ENCODE data around the gene HMBS. TPM values are rescaled to one million over a fixed set of nuclear protein-coding genes. Genes with fewer than 3 reads are reported as not detected.
"Not testable (repeated sequence)": the region's sequence is repeated elsewhere in the genome, so short reads cannot be mapped to it uniquely, and the experiment has no call there.

HMBS gene
- total RNA-seq (2014; rRNA removed) = 10.4 and 13.4 TPM in 2 replicates
- polyA plus RNA-seq (2012) = 41.2 TPM

- DNase-seq (ENCODE audit: low read depth) = peak; percentile 93
Measured at GRCh38 chr11:119084663-119085436, at the start of gene HMBS. Gene HMBS, plus strand, starts transcription at chr11:119084881. Its CDS starts 153 bp downstream, at chr11:119085034.

GRCh38 chr11:119038884-119039283 lies 45.8 kb upstream of the HMBS start:
- DNase-seq (ENCODE audit: low read depth) = no peak

GRCh38 chr11:119039471-119039870 lies 45.2 kb upstream of the HMBS start:
- not testable (repeated sequence) for DNase-seq (ENCODE audit: low read depth)

GRCh38 chr11:119041821-119042514 lies 42.7 kb upstream of the HMBS start:
- no peak for DNase-seq (ENCODE audit: low read depth)

- no peak for DNase-seq (ENCODE audit: low read depth)
Measured at GRCh38 chr11:119042927-119043326, 41.8 kb upstream of the HMBS start.

GRCh38 chr11:119044708-119045107 lies 40.0 kb upstream of the HMBS start:
- no peak for DNase-seq (ENCODE audit: low read depth)

- no peak for DNase-seq (ENCODE audit: low read depth)
Measured at GRCh38 chr11:119046489-119046888, 38.2 kb upstream of the HMBS start.

- DNase-seq (ENCODE audit: low read depth) = no peak
Measured at GRCh38 chr11:119047205-119047604, 37.5 kb upstream of the HMBS start.

GRCh38 chr11:119048644-119049043 lies 36.0 kb upstream of the HMBS start:
- no peak for DNase-seq (ENCODE audit: low read depth)

GRCh38 chr11:119049081-119049480 lies 35.6 kb upstream of the HMBS start:
- DNase-seq (ENCODE audit: low read depth) = no peak

GRCh38 chr11:119051440-119052162 lies 33.1 kb upstream of the HMBS start:
- DNase-seq (ENCODE audit: low read depth) = no peak

GRCh38 chr11:119052163-119052814 lies 32.4 kb upstream of the HMBS start:
- peak; percentile 46 for DNase-seq (ENCODE audit: low read depth)

- no peak for DNase-seq (ENCODE audit: low read depth)
Measured at GRCh38 chr11:119054418-119054817, 30.3 kb upstream of the HMBS start.

GRCh38 chr11:119055901-119056300 lies 28.8 kb upstream of the HMBS start:
- peak; percentile 54 for DNase-seq (ENCODE audit: low read depth)

- DNase-seq (ENCODE audit: low read depth) = no peak
Measured at GRCh38 chr11:119056421-119056999, 28.2 kb upstream of the HMBS start.

GRCh38 chr11:119057000-119057769 lies 27.5 kb upstream of the HMBS start, which contains the start of gene HYOU1:
Gene HYOU1, minus strand, starts transcription at chr11:119057205. Its CDS starts 1,045 bp downstream, at chr11:119056160.
- DNase-seq (ENCODE audit: low read depth) = peak; percentile 94

- not testable (repeated sequence) for DNase-seq (ENCODE audit: low read depth)
Measured at GRCh38 chr11:119059128-119059527, 25.6 kb upstream of the HMBS start.

GRCh38 chr11:119061256-119061655 lies 23.4 kb upstream of the HMBS start:
- no peak for DNase-seq (ENCODE audit: low read depth)

- DNase-seq (ENCODE audit: low read depth) = peak; percentile 43
Measured at GRCh38 chr11:119062779-119063178, 21.9 kb upstream of the HMBS start.

GRCh38 chr11:119065369-119065768 lies 19.3 kb upstream of the HMBS start:
- peak; percentile 25 for DNase-seq (ENCODE audit: low read depth)
